Suppressor macrophage treated with lipopolysaccharide for 4 hours (primary cell): ENCODE results near the gene MPPED1.
A peak's percentile ranks its signal among the peaks of the same experiment; 100 is the strongest.

ENCODE experiments used
- DNase-seq: peaks from one replicate; pipeline ENCODE4 v3.0.0-alpha.2; 2020

The MPPED1 gene, protein sequence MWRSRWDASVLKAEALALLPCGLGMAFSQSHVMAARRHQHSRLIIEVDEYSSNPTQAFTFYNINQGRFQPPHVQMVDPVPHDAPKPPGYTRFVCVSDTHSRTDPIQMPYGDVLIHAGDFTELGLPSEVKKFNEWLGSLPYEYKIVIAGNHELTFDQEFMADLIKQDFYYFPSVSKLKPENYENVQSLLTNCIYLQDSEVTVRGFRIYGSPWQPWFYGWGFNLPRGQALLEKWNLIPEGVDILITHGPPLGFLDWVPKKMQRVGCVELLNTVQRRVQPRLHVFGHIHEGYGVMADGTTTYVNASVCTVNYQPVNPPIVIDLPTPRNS

GRCh38 chr22:43411869-43412807 lies at the start of gene MPPED1:
Gene MPPED1 (plus strand): TSS chr22:43412014. CDS start chr22:43424986, 12,972 bp downstream.
- DNase-seq = no peak

DNA sequence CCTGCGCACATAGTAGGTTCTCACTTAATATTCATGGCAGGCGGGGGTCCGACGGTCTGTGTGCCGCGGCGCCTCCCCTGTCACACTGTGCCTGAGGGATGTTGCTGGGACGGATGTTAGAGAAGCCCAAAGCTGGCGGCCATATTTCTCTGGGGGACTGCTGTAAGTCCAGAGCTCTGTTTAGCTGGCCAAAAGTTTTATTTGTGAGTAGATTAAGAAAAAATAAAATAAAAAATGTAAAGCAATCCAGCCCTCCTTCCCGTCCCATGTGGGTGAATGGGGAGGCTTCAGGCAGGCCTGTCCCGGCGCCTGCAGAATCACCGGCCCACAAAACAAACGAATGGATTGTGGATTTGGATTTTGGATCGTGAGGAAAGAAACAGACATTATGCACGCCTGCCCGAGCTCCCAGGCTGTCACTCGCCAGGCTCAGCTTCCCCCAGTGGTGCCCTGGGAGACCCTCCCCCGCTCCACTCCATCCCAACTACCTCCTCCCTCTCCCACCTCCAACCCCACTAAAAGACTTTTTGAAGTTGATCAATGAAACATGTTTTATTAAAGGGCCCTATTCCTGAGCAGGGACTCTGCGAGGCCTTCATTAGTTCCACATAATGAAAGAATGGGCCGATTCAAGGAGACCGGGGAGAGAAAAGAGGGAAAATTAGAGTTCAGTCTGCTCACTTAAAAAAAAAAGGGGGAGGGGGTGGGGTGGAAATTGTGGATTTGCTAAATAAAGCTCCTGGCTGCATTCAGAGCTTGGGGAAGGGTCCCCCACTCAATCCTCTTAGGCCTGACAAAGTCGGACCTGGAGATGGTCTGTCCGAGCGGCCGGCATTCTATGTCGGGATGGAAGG lies 48.3 kb upstream of the MPPED1 start:
- no peak for DNase-seq

GRCh38 chr22:43364169-43364435 lies 47.7 kb upstream of the MPPED1 start:
- DNase-seq = no peak

DNA sequence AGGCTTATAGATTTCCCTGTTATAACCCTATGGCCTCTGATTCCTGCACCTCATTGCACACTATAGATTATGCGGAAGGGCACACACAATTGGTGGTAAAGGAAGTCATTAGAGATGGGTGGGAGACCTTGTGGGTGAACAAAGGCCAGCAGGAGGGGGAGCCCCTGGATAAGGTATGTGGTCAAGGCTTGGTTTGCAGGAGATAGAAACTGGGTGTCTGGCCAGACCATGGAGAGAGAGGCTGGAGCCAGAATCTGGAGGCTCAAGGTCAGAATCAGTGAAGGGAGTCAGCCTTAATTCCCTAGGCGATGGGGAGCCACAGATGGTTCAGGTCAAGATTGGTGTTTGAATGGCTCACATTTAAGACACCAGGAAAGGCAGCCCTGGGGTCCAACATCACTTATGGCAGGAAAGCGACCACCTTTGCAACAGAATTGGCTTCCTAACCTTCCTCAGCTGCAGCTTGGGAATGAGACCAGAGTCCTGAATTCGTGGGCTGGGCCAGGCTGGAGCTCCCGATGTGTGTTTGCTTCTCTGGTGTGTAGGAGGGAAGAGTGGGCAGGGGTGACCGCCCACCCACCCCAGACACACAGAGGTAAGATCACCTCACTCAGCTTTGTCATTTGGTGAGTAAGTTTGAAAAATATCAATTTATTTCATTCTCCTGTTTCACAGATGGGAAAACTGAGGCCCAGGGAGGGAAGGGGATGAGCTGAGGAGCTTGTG lies 45.9 kb upstream of the MPPED1 start:
- no peak for DNase-seq

DNA sequence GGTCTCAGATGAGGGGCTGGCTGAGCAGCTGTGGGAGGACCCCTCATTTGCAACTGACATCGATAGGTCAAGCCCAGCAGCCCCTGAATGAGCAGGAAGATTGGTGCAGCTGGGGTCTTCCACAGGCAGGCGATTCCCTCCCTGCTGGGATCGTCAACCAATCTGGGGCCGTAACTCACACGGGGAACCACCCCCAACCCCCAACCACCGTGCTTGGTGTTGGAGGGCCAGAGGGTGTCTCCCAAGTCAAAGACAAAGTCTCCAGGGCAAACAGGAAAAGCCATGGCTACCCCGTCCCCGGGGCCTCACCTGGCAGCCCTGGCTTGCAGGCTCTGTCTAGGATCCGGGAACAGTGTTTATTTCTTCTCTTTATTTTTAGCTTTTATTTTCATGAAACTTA lies 41.8 kb upstream of the MPPED1 start:
- no peak for DNase-seq

- DNase-seq = no peak
Observed at GRCh38 chr22:43375951-43376455, 35.8 kb upstream of the MPPED1 start.

GRCh38 chr22:43376765-43377547 lies 34.9 kb upstream of the MPPED1 start:
- no peak for DNase-seq

- DNase-seq = no peak
Observed at GRCh38 chr22:43377548-43377895, 34.3 kb upstream of the MPPED1 start.

DNA sequence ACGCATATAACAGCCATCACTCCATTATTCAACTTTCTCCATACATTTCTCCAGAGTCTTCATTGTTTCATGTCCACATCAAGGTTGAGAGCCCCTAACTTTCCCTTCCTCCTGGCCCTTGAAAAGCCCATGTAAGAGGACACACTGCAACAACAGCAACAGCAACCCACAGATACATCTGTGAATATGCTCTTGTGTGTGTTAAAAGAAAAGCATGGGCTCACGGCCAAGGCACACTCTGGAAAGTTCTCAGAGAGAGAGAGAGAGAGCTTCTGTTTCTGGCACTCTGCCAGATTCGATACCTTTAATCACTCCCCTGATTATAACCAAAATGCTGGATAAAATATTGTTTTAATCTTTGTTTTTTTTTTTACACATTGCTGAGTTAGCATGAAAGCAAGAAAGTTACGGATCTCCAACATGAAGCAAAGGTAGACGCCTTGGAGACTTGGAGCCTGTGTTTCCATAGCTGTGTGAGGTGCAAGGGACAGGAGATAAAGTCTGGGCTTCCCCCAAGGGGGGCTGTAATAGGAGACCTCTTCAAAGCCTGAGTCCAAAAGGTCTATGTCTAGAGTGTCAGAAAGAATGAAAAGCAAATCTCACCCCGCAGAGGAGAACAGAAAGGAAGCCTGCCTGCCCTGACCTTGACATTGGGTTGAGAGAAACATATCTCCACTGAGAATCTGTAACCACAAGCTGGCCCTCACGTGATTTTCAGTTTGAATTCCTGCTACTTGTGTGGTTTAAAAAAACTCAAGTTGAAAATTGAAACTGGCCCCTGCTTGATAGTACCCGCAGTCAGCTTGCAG lies 33.7 kb upstream of the MPPED1 start:
- peak; percentile 45 for DNase-seq

- DNase-seq = peak; percentile 29
Observed at GRCh38 chr22:43381693-43382092, 30.1 kb upstream of the MPPED1 start.

GRCh38 chr22:43384863-43385262 lies 27.0 kb upstream of the MPPED1 start:
- DNase-seq = no peak

- peak; percentile 85 for DNase-seq
Observed at GRCh38 chr22:43385770-43386641, 25.8 kb upstream of the MPPED1 start.

GRCh38 chr22:43387815-43388214 lies 24.0 kb upstream of the MPPED1 start:
- DNase-seq = no peak

DNA sequence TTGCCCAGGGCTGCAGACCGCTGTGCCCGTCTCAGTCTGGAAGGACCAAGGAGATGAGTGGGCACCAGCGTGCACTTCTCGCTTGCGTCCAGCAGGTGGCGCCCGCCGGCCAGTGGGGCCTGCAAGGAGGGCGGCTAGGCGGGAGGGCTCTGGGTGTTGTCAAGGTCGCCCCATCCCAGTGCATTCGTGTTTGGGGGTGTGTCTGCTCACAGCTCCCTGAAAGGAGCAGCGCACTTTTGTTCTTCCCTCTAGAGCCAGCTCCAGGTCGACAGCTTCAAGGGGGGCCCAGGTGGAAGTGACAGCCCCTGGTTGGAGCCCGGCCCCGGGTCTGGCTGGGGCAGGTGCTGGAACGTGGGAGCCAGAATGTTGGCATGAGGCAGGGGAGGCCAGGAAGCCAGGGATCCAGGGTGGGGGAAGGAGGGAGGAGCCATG lies 23.4 kb upstream of the MPPED1 start:
- DNase-seq = peak; percentile 80

DNA sequence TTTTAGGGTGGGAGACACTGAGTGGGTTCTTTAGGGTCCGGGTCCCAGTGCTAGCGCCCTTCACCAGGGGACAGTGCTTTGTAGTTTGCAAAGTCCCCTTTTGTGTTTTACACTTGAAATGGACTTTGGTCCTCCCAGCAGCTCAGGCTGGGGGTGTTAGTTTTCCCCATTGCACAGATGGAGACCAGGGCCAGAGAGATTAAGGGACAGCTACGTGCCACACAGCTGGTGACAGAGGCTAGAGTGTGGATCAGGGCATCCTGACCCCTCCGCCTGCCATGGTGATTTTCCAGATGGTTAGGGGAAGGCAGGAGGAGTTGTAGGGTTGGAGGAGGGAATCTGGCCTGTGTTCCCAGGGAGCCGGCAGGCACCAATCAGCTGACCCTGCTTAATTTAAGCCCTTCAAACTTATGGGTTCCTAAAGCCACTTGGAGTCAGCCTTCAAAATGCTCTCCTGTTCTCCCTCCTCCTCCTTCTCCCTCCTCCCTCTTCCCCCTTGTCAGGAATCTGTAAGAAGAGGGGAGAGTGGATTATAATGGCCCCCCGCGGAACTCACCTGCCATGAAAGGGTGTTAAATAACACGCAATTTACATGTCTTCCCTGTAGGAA lies 22.5 kb upstream of the MPPED1 start:
- DNase-seq = no peak

DNA sequence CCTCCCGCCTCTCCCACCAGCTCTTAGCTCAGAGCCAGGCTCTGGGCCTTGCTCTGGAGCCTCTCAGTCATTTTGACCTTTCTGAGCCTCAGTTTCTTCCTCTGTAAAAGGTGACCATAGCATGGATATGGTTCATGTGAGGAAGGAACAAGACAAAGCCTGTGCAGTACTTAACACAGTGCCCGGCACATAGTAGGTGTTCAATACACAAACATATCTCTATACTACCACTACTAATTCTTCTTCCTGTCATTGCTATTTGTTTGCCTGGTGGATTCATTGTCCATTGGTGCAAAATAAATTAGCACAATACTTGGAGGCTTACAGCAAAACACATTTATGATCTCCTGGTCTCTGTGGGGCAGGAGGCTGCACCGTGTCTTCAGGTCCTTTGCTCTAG lies 21.6 kb upstream of the MPPED1 start:
- no peak for DNase-seq

DNA sequence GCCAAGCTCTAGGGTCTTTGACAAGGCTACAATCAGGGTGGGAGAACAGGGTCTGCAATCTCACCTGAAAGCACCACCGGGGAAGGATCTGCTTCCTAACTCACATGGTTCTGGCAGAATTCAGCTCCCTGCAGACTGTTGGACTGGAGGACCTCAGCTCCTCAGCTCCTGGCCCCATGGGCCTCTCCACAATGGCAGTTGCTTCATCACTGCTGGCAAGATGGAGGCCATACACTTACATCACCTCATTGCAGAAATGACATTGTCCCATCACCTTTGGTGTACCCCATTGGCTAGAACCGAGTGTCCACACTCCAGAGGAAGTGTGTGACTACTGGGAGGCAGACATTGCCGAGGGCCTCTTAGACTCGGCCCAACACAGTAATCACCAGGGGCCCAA lies 20.9 kb upstream of the MPPED1 start:
- DNase-seq = no peak

GRCh38 chr22:43391306-43391705 lies 20.5 kb upstream of the MPPED1 start:
- DNase-seq = no peak

DNA sequence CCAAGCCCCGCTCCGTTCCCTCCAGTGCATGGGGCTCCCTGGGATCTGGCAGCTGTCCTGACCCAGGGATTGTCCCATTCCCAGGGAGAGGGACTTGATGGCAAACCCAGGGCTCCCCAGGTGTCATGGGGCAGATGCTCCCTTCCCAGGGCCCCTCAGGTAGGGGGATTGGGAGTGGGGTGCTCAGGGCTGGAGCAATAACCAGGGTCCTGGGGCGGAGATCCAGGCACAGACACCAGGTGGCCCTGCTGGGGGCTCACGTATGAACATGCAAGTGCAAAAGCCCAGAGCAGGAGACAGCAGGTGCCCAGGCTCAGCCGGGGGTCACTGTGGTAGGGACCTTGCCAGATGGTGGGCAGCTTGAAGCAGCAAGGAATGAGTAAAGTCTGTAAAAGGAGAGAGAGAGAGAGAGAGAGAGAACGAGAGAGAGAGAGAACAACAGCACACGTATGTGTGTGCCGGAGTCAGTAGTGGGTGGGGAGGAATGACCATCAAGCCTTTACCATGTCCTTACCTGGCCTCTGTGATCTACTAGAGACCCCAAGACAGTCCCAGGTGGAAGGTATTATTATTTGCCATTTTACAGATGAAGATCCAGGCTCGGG lies 19.3 kb upstream of the MPPED1 start:
- no peak for DNase-seq
